NCI-H1092 (cell line): ENCODE data around the gene SGMS2.
"Not testable (repeated sequence)": the region's sequence is repeated elsewhere in the genome, so short reads cannot be mapped to it uniquely, and the experiment has no call there.

Experiments
- DNase-seq: peaks from one replicate; lab custom pipeline; 2025; lab: John Stamatoyannopoulos, UW

SGMS2 gene

GRCh38 chr4:107866726-107867125 is 42.0 kb downstream of the SGMS2 start:
- no peak for DNase-seq

DNA sequence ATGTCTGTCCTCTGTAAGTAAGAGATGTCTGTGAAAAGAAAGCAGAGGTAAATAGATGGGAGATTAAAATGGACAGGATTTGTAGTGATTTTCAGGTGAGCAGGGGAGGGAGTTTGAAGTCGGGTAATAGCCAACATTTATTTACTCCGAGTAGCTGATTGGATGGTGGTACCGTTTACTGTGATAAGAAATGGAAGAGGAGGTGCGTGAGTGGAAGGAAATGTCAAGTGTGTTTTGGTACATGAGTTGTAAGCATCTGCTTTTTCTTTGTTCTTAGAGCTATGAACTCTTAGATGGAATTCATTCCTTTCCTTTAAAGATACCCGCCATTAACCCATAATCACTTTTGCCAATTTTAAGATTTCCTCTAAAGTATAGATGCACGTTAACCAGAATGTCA is 45.5 kb downstream of the SGMS2 start:
- no peak for DNase-seq

GRCh38 chr4:107870916-107871786 is 46.4 kb downstream of the SGMS2 start:
- peak; percentile 60 for DNase-seq

DNA sequence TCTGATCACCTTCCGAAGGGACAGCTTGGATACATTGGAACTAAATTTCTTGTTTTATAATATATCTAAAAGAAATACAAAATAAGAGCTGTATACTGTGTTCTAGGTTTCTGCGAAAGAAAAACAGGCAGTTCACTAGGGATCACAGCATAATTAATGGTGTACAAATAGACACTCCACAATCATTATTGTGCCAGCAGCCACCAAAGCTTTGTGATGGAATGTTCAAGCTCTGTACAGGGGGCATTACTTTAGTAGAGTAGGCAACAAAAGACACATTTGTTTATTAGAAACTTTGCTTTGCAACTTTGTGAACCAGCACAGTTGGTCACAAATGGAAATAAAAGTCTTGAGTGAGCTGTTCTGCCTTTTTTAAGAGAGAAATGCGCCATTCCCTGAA is 49.3 kb downstream of the SGMS2 start:
- DNase-seq = no peak

DNA sequence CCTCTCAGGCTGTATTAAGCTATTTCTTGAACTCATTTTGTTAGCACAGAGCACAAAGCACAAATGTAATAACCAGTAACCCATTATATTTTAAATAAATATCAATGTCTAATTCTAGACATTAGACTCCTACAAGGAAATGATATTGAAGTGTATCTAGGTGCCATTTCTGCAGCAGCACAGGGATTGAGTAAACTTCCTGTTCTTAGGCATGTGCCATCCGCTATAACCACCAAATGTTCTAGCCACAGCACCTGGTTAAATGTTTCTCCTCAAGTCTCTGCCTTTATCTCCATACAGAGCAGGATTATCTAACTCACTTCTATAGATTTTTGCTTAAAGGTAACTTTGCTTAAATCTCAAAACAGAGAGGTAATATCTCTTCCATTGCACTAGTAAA is 51.4 kb downstream of the SGMS2 start:
- DNase-seq = no peak

- no peak for DNase-seq
Observed at GRCh38 chr4:107877361-107877760, 52.6 kb downstream of the SGMS2 start.

DNA sequence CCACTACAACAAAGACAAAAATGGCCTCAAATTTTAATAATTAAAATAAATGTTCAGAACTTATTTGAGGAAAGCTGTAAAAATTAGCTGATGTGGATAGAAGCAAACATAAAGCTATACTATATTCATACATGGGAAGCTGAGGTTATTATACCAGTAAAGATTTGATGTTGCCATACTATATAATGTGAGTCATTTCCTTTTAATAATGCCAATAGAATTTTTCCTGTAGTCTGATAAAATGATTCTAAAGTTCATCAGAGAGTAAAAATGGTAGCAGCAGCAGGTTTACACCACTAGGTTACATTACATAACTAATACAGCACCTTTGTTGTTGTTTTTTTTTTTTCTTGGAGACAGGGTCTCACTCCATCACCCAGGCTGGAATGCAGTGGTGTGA is 61.1 kb downstream of the SGMS2 start:
- DNase-seq = no peak

GRCh38 chr4:107888237-107888636 is 63.5 kb downstream of the SGMS2 start:
- DNase-seq = no peak

DNA sequence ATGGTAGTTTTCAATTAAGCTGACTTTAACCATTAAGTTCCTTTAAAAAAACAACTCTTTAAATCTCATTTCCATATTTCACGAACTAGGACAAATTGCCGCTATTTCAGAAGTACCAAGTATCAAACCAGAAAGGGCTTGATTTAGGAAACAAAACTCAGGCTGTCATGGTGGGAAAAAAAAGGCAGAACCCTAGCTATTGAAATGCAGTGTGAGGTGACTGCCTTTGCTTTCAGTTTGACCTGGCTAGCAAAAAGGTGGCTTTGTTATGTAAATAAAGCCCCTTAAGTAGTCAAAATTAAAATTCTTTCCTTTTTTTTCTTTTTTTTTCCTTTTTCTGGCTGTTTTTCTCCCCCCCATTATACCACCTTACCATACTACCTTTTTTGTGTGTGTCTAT is 66.0 kb downstream of the SGMS2 start:
- DNase-seq = no peak

DNA sequence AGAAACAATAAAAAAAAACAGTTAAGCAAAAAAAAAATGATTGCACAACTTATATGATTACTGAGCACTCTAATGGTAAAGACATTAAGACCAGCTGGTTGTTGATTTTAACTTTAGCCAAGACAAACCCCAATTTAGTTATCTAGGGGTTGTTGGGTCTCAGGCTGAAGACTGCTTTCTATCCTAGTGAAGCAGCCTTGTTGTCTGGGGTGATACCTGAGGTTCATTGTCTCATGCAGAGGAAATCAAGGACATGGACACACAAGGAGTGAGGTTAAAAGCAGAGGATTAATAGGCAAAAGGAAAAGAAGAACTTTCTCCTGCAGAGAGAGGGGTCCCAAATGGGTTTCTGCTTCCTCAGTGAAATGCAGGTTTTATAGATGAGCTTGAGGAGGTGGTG is 66.6 kb downstream of the SGMS2 start:
- no peak for DNase-seq

DNA sequence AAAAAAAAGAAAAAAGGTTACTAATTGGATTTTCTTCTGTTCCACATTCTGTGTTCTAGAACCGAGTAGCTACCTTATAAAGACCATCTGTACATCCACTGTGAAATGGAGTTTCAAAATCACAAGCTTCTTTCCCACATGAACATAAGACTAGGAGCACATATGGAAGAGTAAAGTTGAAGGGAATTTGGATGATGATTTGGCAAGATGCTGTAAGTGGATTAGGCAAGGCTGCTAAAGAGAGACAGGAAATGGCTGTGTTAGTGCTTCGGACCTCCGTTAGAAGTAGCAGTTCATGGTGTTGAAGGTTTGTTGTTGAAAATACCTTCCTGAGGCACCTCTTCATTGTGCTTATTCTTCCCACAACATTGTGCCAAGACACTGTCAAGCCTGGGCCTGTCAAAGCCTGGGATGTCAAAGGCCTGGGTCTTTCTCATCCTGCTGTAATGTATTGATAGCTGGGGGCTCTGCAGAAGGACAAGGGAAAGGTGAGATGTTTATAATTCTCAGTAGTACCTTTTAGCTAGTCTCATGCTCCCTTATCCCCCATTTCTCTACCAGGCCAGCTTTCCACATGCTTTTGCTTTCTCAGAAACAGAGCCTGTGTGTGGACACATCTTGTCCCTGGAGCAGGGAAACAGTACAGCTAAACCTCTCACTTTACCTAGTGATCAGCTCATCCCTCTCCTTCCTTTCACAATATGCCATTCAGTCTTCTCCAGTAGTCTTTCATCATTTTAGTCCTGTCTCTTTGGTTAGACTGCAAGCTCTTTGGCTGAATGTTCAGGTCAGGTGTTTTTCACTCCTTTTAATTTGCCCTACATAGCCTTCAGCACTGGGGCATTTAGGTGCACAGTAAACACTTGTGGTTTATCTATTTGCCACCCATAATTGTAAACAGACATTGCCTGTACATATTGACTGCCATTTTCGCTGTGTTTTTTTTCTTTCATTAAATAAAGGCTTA is 68.7 kb downstream of the SGMS2 start:
- no peak for DNase-seq

GRCh38 chr4:107894138-107894603 is 69.4 kb downstream of the SGMS2 start:
- no peak for DNase-seq

DNA sequence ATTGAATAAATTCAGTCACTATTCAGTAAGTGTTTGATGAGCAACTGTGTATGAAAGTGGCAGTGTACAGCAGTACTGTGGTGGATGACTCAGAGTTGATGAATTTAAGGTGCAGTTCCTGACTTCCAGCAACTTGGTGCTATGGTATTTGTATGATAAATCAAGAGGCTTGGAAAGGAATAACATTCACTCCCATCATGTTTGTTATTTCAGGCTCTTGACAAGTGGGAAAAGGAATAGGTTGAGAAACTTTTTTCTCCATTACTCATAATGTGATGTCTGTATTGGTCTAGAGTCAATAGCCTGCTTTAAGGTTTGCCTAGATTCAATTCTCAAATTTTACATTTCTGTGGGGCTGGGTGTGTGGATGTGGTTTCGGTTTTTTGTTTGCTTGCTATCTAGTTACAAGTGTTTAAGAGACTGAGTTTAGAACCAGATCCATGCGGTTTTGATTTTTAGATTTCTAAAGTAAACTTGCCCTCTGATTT is 71.5 kb downstream of the SGMS2 start:
- DNase-seq = no peak

DNA sequence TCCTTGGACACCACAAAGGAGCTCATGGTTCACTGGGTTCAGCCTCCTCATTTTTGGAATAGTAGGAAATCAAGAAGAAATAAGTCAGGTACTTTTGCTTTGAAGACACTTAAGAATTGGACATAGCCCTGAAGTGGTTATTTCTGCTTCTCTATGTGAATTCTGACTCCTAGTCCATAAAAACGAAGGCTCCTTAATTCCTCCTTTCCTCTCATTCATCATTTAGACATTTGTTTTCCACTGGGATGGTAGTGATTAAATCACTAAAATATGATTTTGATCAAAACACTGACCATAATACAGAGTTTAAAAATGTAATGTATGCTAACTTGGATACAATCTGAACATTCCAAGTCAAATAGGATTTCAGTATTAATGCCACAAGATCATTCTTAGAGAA is 71.9 kb downstream of the SGMS2 start:
- DNase-seq = no peak

GRCh38 chr4:107897823-107898222 is 73.1 kb downstream of the SGMS2 start:
- no peak for DNase-seq

DNA sequence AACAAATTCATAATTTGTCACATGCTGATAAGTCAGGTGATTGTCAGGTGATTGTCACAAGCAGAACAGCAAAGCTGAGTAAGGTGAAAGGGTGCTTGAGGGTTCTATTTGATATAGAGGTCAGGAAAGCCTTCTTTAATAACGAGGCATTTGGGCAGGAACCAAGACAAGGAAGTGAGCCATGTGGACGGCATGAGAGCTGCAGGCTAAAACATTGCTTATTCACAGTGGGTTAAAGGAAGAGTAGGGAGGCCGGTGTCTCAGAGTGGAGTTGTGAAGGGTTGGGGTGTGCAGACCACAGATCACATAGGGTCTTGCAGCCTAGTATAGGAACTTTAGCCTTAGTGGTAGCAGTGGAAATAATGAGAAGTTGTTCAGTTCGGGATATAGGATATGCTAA is 75.3 kb downstream of the SGMS2 start:
- DNase-seq = no peak

GRCh38 chr4:107900508-107900907 is 75.8 kb downstream of the SGMS2 start:
- no peak for DNase-seq

- no peak for DNase-seq
Observed at GRCh38 chr4:107901213-107901934, 76.6 kb downstream of the SGMS2 start.

GRCh38 chr4:107902715-107903114 is 78.0 kb downstream of the SGMS2 start:
- DNase-seq = no peak

GRCh38 chr4:107905082-107905481 is 80.3 kb downstream of the SGMS2 start:
- DNase-seq = not testable (repeated sequence)

DNA sequence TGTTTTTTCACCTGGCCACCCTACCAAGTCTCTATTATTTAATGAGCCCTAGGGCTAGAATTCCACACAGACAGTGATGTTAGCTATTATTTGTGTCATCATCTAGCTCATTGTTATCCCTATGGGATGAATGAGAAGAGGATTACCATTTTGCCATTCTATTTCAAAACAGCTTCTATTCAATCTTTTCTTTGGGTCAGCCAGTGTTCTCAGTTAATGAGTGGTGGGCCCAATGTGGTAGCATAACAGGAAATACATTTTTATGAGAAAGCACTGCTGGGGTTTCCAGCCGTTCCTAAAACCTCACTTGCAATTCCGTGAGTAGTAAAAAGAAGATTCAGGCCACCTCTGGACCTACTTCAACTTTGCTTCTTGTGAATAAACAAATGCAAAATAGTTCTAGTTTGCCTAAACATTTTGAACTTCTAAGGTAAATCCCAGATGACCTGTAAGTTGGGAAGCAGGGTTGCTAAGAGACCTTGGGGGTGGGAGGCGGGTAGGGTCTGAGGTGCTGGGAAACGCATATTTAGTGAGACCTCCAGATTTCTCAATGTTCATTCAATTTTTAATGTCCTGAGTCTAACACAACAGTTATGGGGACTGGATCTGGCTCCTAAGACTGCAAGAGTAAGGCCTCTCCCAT is 81.8 kb downstream of the SGMS2 start:
- DNase-seq = no peak
